ENCODE measurements around the gene EIF5A.
A peak's percentile ranks its signal among the peaks of the same experiment; 100 is the strongest.

EIF5A gene

GRCh38 chr17:7351665-7352502 lies 44.5 kb downstream of the EIF5A start, which contains the start of gene KCTD11:
Gene KCTD11, plus strand, starts transcription at chr17:7352162.
- H3K27ac ChIP-seq, result peak within 1 kb of the TSS; percentile 100
- DNase-seq (ENCODE audit: low read depth, low spot score), result peak; percentile 97

- DNase-seq (ENCODE audit: low read depth, low spot score), result no peak
- peak overlapping the region; percentile 100 for H3K27ac ChIP-seq
These were observed 45.1 kb downstream of the EIF5A start for GRCh38 chr17:7352503-7352889.

GRCh38 chr17:7352910-7353635 lies 45.6 kb downstream of the EIF5A start:
- no peak for DNase-seq (ENCODE audit: low read depth, low spot score)
- peak overlapping the region; percentile 100 for H3K27ac ChIP-seq

GRCh38 chr17:7354262-7354843 lies 46.9 kb downstream of the EIF5A start:
- peak; percentile 100 for DNase-seq (ENCODE audit: low read depth, low spot score)

GRCh38 chr17:7355053-7355452 lies 47.6 kb downstream of the EIF5A start, which contains the start of gene TMEM95:
Gene TMEM95, plus strand, starts transcription at chr17:7355156. Its CDS starts 49 bp downstream, at chr17:7355205.
- H3K27ac ChIP-seq, result peak within 1 kb of the TSS; percentile 100
- DNase-seq (ENCODE audit: low read depth, low spot score), result no peak

More at GRCh38 chr17:7354262-7354843, 46.9 kb downstream of the EIF5A start:
- H3K27ac ChIP-seq, result peak overlapping the region; percentile 100

GRCh38 chr17:7355573-7355972 lies 48.1 kb downstream of the EIF5A start:
- H3K27ac ChIP-seq, result peak overlapping the region; percentile 100
- no peak for DNase-seq (ENCODE audit: low read depth, low spot score)

- peak overlapping the region; percentile 100 for H3K27ac ChIP-seq
- DNase-seq (ENCODE audit: low read depth, low spot score), result peak; percentile 61
These were observed 48.7 kb downstream of the EIF5A start for GRCh38 chr17:7356072-7356549.

GRCh38 chr17:7356756-7357155 lies 49.3 kb downstream of the EIF5A start:
- H3K27ac ChIP-seq, result no peak overlapping the region
- DNase-seq (ENCODE audit: low read depth, low spot score), result no peak

GRCh38 chr17:7357381-7357780 lies 50.0 kb downstream of the EIF5A start:
- DNase-seq (ENCODE audit: low read depth, low spot score), result no peak
- H3K27ac ChIP-seq, result no peak overlapping the region

- DNase-seq (ENCODE audit: low read depth, low spot score), result no peak
- H3K27ac ChIP-seq, result peak overlapping the region; percentile 27
These were observed 54.5 kb downstream of the EIF5A start for GRCh38 chr17:7361906-7362305.

All from epithelial cell of prostate (primary cell).